ENCODE data around the gene WDR59.
"Not testable (repeated sequence)": the region's sequence is repeated elsewhere in the genome, so short reads cannot be mapped to it uniquely, and the experiment has no call there.

WDR59 gene, protein sequence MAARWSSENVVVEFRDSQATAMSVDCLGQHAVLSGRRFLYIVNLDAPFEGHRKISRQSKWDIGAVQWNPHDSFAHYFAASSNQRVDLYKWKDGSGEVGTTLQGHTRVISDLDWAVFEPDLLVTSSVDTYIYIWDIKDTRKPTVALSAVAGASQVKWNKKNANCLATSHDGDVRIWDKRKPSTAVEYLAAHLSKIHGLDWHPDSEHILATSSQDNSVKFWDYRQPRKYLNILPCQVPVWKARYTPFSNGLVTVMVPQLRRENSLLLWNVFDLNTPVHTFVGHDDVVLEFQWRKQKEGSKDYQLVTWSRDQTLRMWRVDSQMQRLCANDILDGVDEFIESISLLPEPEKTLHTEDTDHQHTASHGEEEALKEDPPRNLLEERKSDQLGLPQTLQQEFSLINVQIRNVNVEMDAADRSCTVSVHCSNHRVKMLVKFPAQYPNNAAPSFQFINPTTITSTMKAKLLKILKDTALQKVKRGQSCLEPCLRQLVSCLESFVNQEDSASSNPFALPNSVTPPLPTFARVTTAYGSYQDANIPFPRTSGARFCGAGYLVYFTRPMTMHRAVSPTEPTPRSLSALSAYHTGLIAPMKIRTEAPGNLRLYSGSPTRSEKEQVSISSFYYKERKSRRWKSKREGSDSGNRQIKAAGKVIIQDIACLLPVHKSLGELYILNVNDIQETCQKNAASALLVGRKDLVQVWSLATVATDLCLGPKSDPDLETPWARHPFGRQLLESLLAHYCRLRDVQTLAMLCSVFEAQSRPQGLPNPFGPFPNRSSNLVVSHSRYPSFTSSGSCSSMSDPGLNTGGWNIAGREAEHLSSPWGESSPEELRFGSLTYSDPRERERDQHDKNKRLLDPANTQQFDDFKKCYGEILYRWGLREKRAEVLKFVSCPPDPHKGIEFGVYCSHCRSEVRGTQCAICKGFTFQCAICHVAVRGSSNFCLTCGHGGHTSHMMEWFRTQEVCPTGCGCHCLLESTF

DNA sequence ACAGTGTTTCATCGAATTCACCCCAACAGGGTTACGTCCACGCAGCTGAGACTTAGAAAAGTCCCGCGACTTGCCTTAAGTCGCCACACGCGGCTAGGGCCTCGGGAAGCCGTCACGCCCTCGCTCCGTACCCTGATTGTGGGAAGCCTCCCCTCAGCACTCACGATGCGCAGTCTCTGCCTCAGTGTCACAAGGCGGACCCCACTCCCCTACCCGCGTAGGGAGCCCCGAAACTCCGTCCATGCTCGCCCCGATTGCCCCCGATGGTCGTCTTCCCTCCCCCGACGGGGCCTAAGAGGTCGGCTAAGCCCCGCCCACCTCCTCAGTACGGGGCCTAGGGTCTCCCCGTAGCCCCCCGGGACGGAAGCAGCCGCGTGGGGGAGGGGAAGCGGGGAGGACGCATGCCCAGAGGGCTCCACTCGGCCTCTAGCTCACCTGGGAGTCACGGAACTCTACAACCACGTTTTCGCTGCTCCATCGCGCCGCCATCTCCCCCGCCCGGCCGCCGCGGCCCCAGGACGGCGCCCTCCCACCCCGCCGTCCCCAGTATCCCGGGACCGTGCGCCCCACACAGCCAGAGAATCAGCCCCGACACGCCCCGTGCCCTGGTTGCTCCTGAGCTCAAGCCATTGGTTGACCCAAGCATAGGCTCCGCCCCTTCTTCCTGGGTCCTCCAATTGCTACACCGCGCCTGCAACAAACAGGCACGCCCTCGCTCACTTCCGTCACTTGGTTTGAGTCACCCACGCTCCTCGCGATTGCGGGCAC is at the start of gene WDR59:
Gene WDR59 (minus strand): TSS at position 595 of the 768 bp plus-strand sequence. CDS start 106 bp downstream, at position 489.
- peak; percentile 100 for DNase-seq (ENCODE audit: low spot score)

DNA sequence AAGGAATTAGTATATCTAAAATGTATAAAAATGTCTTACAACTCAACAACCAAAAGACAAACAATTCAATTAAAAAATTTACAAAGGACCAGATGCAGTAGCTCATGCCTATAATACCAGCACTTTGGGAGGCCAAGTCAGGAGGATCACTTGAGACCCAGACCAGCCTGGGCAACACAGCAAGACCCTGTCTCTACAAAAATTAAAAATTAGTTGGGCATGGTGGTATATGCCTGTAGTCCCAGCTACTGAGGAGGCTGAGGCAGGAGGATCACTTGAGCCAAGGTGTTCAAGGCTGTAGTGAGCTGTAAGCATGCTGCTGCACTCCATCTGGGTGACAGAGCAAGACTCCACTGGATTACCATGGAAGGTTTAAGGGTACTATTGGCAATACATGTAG is 47.7 kb upstream of the WDR59 start:
- DNase-seq (ENCODE audit: low spot score): no peak

DNA sequence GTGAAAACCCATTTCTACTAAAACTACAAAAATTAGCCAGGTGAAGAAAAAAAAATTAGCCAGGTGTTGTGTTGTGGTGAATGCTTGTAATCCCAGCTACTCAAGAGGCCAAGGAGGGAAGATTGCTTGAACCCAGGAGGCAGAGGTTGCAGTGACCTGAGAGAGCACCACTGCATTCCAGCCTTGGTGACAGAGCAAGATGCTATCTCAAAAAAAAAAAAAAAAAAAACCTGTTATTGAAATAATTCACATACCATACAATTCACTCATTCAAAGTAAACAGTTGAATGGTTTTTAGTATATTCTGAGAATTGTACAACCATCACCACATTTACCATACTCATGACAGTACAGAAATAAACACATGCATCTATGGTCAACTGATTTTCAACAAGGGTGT is 44.9 kb upstream of the WDR59 start:
- DNase-seq (ENCODE audit: low spot score): peak; percentile 20

DNA sequence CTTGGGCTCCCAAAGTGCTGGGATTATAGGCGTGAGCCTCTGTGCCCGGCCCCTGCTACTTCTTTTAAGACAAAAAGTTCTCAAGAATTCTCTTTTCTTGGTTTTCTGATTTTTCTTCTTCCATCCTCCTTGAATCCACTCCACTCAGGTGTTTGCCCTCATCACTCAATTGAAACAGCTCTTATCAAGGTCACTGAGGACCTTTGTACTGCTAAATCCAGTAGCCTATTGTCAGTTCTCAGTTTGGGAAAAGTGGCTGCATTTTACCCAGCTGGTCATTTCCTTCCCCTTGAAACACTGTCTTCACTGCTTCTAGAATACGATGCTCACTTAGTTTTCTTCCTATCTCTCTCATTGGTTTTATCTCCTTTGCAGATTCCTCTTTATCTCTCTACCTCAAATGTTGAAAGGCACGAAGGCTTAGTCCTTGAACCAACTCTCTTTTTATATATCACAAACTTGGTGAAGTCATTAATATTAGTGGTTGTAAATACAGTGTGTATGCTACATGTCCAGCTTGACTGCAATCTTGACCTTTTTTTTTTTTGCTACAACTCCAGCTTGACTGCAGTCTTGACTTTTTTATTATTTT is 43.7 kb upstream of the WDR59 start:
- no peak for DNase-seq (ENCODE audit: low spot score)

DNA sequence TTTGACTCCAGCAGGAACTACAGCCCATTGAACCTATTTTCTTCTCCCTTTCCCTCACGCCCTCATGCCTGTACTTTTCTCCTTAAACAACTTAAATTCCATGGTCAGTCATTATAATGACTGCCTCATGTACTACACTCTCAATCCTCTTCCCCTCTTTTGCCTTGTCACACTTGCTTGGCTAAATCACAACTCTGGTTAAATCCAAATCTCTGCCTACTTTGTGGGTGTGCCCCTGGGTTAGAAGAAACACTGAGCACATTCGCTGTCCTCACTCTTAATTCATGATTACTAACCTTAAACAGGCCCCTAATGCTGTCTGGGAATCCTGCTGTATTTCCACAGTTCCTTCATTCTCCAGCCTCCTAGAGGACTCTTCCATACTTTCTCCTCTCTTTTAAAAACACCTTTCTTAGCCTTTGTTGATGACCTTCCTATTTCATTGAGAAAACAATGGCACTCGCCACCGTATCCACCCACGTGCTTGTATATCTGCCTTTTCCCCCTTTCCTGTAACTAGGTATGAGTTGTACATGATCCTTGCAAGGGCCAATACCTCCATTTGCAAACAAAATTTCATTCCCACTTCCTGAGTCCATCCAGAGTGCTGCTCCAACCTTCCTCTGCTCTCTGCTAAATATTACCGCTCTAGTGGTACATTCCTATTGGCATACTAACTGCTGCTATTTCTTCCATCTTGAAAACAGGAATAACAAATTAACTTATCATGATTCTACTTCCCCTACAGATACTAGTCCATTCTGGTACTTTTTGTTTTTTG is 42.8 kb upstream of the WDR59 start:
- no peak for DNase-seq (ENCODE audit: low spot score)

DNA sequence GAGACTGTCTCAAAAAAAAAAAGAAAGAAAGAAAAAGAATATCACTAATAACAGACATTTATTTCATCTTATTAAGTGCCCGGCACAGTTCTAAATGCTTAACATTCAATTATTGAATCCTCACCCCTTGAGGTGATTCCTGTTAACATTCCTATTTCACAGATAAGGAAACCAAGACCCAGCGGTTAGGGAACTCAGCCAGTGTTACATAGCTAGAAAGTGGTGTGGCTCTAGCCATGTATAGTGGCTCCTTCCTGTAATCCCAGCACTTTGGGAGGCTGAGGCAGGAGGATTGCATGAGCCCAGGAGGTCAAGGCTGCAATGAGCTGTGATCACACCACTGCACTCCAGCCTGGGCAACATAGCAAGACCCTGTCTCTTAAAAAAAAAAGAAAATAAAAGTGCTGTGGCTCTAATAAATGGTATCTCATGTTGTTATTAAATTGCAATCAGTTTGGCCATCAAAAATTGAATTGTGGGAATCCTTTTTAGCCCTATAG is 42.0 kb upstream of the WDR59 start:
- no peak for DNase-seq (ENCODE audit: low spot score)

DNA sequence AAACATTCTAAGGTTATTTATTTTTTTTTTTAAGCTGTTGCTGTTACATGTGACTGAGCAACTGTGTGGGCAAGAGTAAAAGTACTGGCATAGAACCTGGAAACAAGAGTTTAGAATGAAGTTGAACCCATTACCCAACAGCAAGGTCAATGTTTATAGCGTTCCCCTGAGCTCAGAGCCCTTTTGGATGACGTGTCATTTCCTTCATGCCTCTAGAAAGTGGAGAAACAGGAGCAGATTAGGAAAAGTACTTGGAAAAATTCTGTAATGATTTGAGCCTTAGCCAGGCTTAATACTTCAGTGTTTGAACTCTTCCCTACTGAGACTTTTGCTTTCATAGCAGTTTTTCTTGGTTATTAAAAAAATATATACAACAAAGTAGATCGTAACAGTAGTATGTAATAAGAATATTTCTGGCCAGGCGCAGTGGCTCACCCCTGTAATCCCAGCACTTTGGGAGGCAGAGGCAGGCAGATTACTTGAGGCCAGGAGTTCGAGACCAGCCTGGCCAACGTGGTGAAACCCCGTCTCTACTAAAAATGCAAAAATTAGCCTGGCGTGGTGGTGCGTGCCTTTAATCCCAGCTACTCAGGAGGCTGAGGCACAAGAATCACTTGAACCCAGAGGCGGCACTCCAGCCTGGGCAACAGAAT is 41.4 kb upstream of the WDR59 start:
- not testable (repeated sequence) for DNase-seq (ENCODE audit: low spot score)

DNA sequence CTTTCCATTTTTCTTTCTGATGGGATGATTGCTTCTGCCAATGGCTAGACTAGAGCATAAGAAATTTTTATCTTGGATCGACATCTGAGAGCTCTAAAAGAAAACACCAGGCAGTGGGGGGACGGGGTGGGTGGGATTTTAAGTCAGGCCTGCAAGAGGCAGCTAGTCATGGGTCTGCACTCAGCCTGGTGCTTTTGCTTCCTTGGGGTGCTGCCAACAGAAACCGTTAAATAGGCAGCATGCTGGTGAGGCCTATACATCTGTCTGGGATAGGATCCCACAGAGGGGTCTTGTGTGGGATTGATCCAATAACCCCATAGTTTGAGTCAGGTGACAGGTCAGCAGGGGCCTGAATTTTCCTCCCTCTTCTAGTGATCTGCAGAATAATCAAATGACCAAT is 40.8 kb upstream of the WDR59 start:
- DNase-seq (ENCODE audit: low spot score): no peak

DNA sequence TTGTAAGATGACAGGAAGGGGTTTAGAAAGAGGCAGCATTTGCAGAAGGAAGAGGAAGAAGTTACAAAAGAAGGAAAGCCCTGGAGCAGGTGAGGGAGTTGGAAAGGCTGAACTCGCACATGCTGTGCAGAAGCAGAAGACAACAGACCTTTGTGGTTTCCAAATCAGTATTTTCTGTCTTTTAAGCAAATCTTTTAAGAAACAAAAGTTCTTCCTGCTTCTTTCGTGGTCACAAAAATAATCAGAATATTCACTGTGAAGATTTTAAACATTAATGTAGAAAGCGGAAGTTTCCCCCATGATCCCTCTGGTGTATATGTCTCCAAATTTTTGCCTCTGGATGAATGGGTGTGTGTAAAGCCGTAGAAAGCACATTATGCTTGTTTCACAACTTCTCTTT is 39.7 kb upstream of the WDR59 start:
- no peak for DNase-seq (ENCODE audit: low spot score)

DNA sequence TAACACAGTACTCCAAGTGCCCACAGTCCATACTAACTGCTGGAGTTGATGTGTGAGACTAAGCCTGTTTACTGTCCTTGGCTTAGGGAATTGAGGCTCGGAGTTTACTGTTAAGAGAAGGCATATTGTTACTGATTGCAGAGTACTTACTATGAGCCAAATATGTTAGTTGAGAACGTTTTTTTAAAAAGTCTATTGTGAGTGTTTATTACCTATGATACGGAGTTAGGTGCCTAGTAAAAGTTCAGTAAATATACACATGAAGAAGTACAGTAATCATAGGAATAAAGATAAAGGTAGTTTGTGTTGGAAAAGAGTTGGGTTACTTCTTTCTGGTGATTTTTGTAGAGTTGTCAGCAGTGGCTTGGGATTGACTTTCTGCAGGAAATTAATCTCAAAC is 39.3 kb upstream of the WDR59 start:
- DNase-seq (ENCODE audit: low spot score): no peak

DNA sequence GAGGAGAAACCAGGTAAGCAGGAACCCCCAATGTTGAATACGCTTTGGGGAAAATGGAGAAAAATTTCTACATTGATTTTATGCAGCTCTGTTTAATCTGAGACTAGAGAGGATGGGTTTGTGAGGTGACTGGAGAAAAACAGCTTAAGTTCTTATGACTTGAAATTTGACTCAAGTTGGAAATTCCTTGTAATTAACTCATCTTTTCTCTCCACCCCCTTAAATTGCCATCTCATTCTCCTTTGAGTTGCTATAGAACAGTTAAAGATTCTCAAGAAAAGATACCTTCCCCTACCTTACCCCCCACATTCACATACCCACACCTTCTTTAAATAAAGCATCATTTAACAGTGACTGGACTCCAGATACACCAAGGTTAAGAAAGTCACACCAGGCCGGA is 38.1 kb upstream of the WDR59 start:
- no peak for DNase-seq (ENCODE audit: low spot score)

DNA sequence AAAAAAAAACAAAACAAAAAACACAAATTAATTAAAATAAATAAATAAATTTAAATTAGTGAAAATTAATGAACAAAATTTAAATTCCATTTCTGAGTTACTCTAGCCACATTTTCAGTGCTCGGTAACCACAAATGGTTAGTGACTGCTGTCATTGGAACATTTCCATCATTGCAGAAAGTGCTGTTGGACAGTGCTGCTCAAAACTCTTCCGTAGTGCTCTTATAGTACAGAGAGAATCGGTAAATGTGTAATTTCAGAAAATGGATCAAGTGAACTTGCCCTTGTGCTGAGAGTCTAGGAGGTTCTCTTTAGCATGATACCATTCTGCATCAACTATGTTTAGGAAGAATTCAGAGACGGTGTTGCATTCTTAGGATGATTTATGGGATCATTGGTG is 37.6 kb upstream of the WDR59 start:
- no peak for DNase-seq (ENCODE audit: low spot score)

DNA sequence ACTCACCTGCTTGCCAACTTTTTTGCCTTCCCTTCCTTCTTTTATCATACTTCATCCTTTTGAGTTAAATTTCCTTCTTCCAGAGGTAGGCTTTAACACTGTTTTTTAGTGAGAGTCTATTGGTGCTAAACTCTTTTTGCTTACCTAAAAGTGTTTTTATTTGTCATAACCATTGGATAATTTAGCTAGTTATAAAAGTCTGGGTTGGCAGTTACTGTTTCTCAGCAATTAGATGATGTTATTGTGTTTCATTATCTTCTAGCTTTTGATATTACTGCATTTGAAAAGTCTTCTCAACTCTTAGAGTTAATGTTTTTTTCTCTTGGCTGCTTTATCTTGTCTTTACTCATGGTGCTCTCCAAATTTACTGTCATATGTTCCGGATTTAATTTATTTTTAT is 36.5 kb upstream of the WDR59 start:
- no peak for DNase-seq (ENCODE audit: low spot score)

DNA sequence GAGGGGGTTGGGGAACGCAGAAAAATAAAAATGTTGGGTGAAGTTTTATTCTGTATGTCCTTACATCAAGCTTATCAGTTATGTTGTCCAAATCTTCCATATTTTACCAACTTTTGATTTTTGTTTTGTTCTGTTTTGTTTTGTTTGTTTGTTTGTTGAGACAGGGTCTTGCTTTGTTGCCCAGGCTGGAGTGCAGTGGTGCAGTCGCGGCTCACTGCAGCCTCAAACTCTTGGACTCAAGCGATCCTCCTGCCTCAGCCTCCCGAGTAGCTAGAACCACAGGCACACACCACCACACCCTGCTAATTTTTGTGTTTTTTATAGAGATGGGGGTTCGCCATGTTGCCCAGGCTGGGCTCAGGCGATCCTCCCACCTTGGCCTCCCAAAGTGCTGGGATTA is 34.7 kb upstream of the WDR59 start:
- no peak for DNase-seq (ENCODE audit: low spot score)

DNA sequence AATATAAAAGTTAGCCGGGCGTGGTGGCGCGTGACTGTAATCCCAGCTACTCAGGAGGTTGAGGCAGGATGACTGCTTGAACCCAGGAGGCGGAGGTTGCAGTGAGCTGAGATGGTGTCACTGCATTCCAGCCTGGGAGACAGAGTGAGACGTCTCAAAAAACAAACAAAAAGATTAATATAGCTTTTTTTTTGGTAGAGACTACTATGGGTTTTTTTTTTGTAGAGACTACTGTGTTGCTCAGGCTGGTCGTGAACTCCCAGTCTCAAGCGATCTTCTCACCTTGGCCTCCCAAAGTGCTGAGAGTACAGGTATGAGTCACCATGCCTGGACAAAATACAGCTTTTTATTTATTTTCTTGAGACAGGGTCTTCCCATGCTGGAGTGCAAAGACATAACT is 34.1 kb upstream of the WDR59 start:
- no peak for DNase-seq (ENCODE audit: low spot score)

DNA sequence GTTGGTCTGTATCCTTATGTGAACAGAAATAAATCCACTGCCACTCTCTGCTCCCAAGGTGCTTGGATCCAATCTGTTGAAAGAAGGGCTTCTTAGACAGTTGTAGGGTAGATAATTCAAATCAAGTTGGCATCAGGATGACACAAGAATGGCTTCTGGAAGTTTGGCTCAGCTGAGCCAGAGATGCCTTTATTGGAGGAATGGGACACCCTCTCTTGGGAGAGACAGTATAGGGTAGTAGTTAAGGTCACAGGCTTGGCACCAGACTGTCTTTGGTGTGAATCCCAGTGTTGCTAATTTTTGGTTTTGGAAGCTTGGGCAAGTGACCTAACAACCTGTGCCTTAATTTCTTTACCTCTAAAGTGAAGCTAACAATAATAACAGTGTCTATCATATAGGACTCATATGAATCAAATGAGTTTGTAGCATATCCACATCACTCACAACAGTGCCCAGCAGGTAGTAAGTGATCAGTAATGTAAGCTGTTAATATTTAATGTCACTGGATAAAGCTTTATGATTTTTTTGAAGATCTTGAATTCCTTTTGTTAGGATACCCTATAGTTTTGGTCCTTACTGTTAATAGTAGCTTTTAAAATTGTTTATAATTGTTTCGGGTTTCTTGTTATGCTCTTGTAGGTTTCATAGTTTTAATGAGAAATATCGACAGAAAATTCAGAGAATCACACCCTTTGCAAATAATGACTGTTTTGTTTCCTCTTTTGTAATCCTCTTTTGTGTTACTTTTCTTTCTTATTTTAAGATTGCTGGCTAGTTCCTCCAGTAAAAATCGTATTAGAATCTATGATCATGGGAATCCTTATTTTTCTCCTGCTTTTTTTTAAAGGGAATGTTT is 33.0 kb upstream of the WDR59 start:
- no peak for DNase-seq (ENCODE audit: low spot score)

DNA sequence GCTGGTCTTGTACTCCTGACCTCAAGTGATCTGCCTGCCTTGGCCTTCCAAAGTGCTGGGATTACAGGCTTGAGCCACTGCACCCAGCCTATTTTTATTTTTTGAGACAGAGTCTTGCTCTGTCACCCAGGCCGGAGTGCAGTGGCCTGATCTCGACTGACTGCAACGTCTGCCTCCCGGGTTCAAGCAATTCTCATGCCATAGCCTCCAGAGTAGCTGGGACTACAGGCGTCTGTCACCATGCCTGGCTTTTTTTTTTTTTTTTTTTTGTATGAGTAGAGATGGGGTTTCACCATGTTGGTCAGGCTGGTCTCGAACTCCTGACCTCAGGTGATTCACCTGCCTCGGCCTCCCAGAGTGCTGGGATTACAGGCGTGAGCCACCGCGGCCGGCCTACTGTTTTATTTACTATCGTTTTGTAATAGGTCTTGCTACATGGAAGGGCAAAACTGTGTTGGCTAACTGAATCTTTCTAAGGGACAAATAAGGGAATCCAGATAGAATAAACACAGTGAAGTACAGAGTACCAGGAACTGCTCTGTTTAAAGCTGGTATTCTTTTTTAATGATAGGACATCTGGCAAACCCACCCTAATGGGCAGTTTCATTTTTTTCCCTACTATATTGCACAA is 31.6 kb upstream of the WDR59 start:
- DNase-seq (ENCODE audit: low spot score): not testable (repeated sequence)

DNA sequence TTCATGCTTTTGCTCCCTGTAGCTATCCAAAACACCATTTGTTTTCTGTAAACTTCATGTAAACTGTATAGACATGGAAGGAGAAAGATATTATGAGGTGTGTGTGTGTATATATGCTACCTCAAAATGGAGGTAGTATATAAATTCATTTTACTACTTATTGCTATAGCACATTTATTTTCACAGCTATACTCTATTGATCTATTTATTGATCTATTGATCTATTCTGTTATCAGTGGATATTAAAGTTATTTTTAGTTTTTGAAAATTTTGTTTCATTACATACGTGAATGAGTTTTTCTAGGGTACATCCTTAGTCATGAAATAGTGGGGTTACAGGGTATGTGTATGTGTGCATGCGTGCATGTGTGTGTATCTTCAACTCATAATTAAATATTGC is 29.4 kb upstream of the WDR59 start:
- no peak for DNase-seq (ENCODE audit: low spot score)

DNA sequence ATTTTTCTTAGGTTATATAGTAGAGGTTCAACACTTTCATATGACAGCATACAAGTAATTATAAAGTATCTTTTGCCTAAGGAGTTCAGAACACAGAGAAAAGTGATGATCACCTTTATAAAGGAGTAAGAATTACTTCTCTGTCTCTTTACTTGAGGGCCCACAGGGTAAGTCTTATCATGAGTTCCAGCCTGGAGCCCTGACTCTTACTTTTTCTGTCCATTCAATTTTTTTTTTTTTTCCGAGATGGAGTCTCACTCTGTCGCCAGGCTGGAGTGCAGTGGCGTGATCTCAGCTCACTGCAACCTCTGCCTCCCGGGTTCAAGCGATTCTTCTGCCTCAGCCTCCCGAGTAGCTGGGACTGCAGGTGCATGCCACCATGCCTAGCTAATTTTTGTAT is 28.2 kb upstream of the WDR59 start:
- not testable (repeated sequence) for DNase-seq (ENCODE audit: low spot score)
